GM13976 (cell line): Measurements from ENCODE around the gene CCDC102A.

Experiments
- DNase-seq: peaks from one replicate; pipeline ENCODE4 v3.0.0; 2012; ENCODE audit warnings: low spot score
- in situ Hi-C: fragments of 300-500 bp; cut with MboI; formaldehyde crosslinking; loops from one replicate; pipeline ENCODE4 v1.12.0; 2022; ENCODE audit warnings: low sequenced_read_pairs, mixed read lengths, inconsistent platforms; ENCODE audit not compliant: unreplicated experiment
- TF ChIP-seq, protein P1 (sequence below): IDR thresholded peaks from 2 replicates; pipeline ENCODE4 v1.5.1; 2012; ENCODE audit warnings: borderline replicate concordance, mild to moderate bottlenecking; ENCODE audit not compliant: insufficient read depth; ENCODE audit errors: extremely low read depth, missing control alignments, control extremely low read depth

The CCDC102A gene

GRCh38 chr16:57482845-57483545 is 53.4 kb downstream of the CCDC102A start:
- in situ Hi-C loops = no loop called here
- DNase-seq = no peak
- TF ChIP-seq, protein P1, sequence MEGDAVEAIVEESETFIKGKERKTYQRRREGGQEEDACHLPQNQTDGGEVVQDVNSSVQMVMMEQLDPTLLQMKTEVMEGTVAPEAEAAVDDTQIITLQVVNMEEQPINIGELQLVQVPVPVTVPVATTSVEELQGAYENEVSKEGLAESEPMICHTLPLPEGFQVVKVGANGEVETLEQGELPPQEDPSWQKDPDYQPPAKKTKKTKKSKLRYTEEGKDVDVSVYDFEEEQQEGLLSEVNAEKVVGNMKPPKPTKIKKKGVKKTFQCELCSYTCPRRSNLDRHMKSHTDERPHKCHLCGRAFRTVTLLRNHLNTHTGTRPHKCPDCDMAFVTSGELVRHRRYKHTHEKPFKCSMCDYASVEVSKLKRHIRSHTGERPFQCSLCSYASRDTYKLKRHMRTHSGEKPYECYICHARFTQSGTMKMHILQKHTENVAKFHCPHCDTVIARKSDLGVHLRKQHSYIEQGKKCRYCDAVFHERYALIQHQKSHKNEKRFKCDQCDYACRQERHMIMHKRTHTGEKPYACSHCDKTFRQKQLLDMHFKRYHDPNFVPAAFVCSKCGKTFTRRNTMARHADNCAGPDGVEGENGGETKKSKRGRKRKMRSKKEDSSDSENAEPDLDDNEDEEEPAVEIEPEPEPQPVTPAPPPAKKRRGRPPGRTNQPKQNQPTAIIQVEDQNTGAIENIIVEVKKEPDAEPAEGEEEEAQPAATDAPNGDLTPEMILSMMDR = no peak

DNA sequence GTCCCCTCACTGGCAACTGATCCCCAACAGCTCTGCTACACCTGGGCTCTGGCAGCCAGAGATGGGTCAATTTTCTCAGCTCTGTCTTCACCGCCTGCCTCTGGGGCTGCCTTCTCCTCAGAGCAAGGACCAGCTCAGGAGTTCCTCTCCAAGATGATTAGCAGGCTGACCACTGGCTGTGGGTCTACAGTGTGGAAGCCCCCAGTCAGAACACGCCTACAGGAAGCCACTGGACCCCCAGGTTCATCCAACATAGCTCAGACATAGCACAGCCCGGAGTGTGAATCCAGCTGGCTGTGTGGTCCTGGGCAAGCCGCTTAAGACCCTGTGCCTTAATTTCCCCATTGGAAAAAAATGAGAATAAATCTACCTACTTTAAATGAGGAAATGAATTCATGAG is 55.0 kb downstream of the CCDC102A start:
- no peak for DNase-seq
- in situ Hi-C loops = no loop called here
- TF ChIP-seq, protein P1 = no peak

- DNase-seq = no peak
- TF ChIP-seq, protein P1 = no peak
- in situ Hi-C loops = no loop called here
These were observed 55.6 kb downstream of the CCDC102A start for GRCh38 chr16:57480754-57481230.

DNA sequence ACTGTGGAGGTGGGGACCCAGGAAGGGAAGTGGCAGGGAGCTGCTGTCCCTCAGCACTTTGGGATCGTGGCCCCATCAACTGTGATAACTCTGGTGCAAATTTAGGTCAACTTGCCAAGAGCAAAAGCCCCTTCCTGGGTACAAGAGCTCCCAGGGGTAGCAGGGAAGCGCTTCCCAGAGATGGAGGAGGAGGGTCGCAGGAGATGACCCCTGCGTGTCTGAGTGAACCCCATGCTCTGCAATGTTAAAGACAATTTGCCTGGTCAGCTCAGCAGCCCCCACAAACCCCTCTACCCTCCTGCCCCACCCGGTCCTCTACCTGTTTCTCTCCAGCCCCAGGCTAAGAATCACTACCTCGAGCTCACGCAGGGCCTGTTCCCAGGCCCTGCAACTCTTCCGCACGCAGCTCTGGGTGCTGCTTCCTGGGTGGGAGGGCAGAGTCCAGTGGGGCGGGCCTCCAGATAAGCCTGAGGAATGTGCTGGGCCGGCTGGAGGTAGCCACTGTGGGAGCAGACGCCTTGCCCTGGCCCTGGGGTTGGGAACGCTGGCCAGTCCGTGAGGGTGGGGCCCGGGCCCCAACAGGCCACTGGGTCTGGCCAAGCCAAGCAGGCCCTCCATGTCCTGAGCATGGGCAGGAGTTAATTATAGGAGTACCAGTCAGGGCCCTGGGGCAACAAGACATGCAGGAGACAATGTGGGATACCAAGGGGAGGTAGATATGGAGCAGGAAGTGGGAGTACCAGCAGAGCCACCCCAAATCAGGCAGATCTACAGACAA is 56.2 kb downstream of the CCDC102A start:
- in situ Hi-C loops = no loop called here
- no peak for DNase-seq
- TF ChIP-seq, protein P1 = no peak

- in situ Hi-C loops = no loop called here
- DNase-seq = no peak
- TF ChIP-seq, protein P1 = no peak
These were observed 57.0 kb downstream of the CCDC102A start for GRCh38 chr16:57479205-57479975.
